Urinary bladder (tissue), 2 donors: ENCODE measurements around the gene MTA3. TPM values are rescaled to one million over a fixed set of nuclear protein-coding genes. Genes with fewer than 3 reads are reported as not detected.

Experiments used
- polyA plus RNA-seq: library from polyadenylated mRNA; stranded (reverse); fragments of 200-250 nt; gene quantifications from one replicate; pipeline ENCODE4 v1.2.3, GENCODE V29; 2013
- small RNA-seq: library from RNA; depleted of rRNA; stranded (forward); fragments of <200 nt; gene quantifications from one replicate; pipeline ENCODE3, GENCODE V24; 2014
- total RNA-seq: library from RNA; depleted of rRNA; stranded (reverse); fragments of >200 nt; gene quantifications from one replicate; pipeline ENCODE4 v1.2.3, GENCODE V29; 2014
- donor health status: healthy.

MTA3 gene
- total and polyA plus RNA-seq, 2 donors, result 28.0 to 62.3 TPM

Small RNAs within 50 kb of the gene (small RNA-seq; reads per million reads assigned to genes)
- not detected for gene AC074375.1
- not detected for gene RNU6-137P

Other genes with a start within 250 kb of the MTA3 start
- 103 TPM for gene COX7A2L, start 207.4 kb upstream of the MTA3 start, total RNA-seq
- 114 TPM for gene COX7A2L, start 207.4 kb upstream of the MTA3 start, polyA plus RNA-seq
- gene KCNG3, start 74.7 kb upstream of the MTA3 start, total RNA-seq, result 0.53 TPM
- 0.04 TPM for gene KCNG3, start 74.7 kb upstream of the MTA3 start, polyA plus RNA-seq
- 1.5 TPM for gene OXER1, start 195.5 kb downstream of the MTA3 start, total RNA-seq
- gene OXER1, start 195.5 kb downstream of the MTA3 start, polyA plus RNA-seq, result 5.6 TPM
- 10.6 TPM for gene HAAO, start 224.0 kb downstream of the MTA3 start, total RNA-seq
- gene HAAO, start 224.0 kb downstream of the MTA3 start, polyA plus RNA-seq, result 31.5 TPM